ENCODE results near the gene ZNF48.
A peak's percentile ranks its signal among the peaks of the same experiment; 100 is the strongest.

Gene ZNF48

DNA sequence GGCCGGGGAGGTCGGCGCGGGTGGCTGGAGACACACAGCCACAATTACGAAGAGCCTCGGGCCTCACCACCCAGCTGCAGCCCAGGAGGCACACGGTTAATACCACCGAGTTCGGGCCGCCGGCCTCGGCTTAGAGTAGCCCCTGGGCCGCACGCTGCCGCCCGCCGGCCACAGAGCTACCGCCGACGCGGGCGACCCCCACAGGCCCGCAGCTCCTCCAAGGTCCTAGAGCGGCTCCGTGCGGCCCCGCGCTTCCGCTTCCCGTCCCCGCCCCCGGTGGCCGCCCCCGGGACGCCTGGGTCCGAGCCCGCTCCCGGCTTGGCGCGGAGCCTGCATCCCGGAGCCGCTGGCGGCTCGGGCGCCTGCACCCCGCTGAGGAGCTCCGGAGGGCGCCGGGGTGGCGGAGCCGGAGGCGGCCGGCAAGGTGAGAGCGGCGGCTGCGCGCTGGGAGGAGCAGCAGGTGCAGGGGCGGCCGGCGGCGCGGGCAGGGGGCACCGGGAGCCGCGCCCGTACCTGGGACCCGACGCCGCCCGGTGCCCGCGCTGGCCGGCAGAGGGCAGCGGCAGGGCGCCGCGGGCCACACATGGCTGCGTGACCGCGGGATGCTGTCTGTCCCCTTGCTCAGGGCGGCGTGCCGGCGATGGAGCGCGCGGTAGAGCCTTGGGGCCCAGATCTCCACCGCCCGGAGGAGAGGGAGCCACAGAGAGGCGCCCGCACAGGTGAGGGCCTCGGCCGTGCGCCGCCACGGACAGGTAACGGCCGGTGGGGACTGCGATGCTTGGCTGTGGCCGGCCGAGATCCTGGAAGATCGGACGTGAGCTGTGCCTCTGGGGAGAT is at the start of gene ZNF48:
TSS of gene ZNF48 (plus strand) at position 266 of the 837 bp plus-strand sequence. CDS start at position 641, 375 bp downstream.
- peak; percentile 76 for DNase-seq (ENCODE audit: insufficient read length, low spot score)
- no peak for FAIRE-seq

DNA sequence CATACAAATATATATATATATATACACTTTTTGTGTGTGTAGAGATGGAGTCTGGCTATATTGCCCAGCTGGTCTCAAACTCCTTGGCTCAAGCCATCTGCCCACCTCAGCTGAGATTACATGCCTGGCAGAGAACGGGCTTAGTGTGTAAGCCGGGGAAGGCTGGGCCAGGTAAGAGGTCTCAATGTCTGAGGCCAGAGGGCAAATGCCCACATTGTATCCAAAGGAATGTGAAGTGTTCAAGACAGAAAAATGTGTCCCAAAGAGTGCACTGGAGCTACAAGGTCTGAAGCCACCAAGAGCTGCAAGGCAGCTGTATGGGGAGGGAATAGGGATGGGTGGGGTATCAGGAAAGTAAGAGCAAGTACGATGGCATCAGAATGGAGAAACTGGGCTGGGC is 48.9 kb upstream of the ZNF48 start:
- no peak for DNase-seq (ENCODE audit: insufficient read length, low spot score)
- FAIRE-seq, result no peak

GRCh38 chr16:30348113-30348512 is 47.1 kb upstream of the ZNF48 start:
- DNase-seq (ENCODE audit: insufficient read length, low spot score), result no peak
- no peak for FAIRE-seq

DNA sequence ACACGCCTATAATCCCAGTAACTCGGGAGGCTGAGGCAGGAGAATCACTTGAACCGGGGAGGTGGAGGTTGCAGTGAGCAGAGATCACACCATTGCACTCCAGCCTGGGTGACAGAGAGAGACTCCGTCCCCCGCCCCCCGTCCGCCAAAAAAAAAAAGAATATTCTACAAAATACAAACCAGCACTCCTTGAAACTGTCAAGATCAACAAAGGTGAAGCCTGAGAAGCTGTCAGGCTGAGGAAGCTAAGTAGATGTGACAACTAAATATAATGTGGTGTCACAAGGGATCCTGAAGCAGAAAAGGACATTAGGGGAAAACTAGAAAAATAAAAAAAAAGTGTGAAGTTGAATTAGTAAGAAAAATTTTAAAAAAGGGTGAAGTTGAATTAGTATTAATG is 46.3 kb upstream of the ZNF48 start:
- FAIRE-seq (no peak), DNase-seq (ENCODE audit: insufficient read length, low spot score) (no peak)

DNA sequence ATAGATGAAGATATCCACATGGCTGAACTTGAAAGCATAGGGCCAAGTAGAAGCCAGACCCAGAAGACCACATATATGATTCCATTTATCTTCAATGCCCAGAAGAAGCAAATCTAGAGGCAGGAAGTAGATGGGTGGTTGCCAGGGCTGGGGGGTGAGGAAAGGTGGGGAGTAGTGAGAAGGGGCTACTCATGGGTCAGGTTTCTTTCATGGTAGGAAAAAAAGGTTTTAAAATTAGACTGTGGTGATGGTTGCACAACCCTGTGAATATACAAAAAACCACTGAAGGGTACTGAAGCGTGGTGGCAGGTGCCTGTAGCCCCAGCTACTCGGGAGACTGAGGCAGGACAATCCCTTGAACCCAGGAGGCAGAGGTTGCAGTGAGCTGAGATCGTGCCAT is 45.5 kb upstream of the ZNF48 start:
- FAIRE-seq (peak; percentile 88), DNase-seq (ENCODE audit: insufficient read length, low spot score) (no peak)

DNA sequence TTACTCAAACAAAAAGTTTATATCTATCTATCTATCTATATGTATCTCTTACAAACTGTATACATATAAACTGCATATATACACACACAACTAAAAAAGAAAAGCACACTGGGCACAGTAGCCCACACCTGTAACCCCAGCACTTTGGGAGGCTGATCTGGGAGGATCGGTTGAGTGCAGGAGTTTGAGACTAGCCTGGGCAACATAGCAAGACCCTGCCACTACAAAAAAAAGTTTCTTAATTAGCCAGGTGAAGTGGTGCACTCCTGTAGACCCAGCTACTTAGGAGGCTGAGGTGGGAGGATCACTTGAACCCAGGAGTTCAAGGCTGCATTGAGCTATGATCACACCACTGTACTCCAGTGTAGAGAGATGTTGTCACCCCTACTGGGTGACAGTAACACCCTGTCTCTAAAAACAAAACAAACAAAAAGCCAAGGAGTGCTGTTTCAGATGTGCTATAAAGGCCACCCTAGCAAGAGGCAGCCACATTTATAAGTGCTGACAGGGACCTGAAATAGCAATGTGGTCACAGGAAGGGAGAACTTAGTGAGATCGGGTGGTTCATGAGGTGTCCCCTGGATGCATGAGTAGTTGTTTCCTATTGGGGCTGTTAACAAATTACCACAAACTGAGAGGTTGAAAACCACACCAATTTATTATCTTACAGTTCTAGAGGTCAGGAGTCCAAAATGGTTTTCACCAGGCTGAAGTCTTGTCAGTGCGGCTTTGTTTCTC is 44.9 kb upstream of the ZNF48 start:
- peak; percentile 70 for DNase-seq (ENCODE audit: insufficient read length, low spot score)
- FAIRE-seq, result peak; percentile 100

DNA sequence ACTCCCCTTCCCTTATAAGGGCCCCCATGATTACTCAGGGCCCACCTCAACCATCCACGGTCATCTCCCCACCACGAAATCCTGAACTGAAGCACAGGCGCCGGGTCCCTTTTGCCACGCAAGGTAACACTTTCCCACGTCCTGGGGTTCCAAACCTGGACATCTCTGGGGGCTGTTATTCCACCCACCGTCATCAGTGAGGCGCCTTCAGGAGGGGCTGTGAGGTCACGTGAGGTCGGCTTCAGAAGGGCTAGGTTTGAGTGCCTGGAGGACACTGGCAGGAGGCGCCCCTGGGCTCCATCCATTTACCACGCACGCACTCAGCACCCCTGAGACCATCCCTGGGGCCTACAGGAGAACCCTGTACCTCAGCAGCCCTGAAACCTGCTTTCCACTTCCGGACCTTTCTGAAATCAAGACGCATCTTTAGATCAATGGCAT is 44.2 kb upstream of the ZNF48 start:
- FAIRE-seq (no peak), DNase-seq (ENCODE audit: insufficient read length, low spot score) (no peak)

- no peak for DNase-seq (ENCODE audit: insufficient read length, low spot score)
- FAIRE-seq, result no peak
These were observed 43.4 kb upstream of the ZNF48 start for GRCh38 chr16:30351586-30352419.

DNA sequence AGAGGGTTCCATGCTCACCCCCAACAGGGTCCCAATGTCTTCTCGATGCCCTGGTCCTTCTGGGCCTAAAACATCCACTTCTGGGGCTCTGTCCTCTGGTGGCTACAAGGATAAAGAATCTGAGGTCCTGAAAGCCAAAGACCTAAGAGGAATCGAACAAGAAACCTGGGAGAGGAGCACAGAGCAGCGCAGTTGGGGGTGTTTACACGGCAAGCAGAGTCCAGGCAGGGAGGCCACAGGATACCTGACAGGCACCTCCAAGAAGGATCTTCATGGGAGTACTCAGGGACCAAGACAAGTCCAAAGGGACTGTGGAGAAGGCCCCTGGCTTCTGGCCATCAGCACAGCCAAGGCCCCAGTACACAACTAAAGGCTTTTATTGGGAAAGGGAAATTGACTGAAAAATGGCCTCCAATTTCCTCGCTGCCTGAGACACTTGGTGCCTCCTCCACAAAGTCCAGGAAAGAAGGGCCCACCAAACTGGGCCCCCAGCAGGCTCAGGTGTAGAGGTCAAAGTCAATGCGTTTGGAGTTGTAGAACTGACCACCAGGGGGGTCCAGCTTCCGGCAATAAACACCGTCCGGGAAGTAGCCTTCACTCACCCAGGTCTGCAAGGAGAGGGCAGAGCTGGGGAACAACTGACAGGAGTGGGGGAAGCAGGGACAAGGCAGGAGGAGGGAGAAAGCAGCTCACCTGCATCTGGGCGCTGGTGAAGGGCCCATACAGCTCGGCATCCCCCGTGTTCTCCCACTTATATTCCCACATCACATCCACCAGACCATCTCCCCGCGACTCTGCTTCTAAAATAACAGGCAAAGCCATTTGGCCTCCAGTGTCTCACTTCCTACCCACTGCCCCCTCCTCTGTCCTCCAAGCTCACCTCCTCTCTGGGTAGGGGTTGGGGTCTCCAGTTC is 42.5 kb upstream of the ZNF48 start:
- DNase-seq (ENCODE audit: insufficient read length, low spot score) (no peak), FAIRE-seq (no peak)

DNA sequence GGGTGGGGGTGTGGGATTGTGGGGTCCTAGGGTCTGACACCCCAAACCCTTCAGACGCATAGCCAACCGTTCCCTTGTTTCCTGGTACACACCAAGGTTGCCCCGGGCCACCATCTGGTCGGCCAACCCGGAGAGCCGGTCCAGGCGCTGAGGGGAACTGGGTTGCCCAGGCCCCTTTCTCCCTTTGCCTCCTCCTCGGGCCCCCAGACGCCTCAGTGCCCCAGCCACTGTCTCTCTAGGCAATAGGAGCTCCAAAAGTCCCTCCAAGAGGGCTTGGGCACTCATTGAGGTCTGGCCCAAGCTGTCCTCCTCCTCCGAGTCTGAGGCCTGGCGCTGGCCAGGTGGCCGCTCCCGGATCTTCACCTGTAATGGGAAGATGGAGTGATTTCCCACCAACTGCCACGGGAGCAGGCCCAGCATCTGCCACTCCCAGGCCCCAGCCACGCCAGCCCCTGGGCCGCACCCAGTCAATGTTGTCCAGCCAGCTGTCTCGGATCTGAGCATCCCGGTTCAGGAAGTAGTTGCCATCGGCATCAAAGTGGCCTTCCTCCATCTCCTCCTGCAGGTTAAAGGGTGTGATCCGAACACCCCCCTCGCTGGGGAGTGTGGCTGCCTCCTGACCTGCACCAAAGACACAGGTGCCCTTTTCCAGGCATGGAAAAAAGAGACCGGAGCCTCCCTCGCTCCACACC is 41.6 kb upstream of the ZNF48 start:
- no peak for DNase-seq (ENCODE audit: insufficient read length, low spot score)
- no peak for FAIRE-seq

GRCh38 chr16:30354423-30355143 is 40.6 kb upstream of the ZNF48 start:
- peak; percentile 35 for FAIRE-seq
- no peak for DNase-seq (ENCODE audit: insufficient read length, low spot score)

- peak; percentile 97 for FAIRE-seq
- DNase-seq (ENCODE audit: insufficient read length, low spot score), result peak; percentile 92
These were observed 39.9 kb upstream of the ZNF48 start, which contains the start of gene CD2BP2 for GRCh38 chr16:30355144-30355953. CD2BP2 (minus strand) TSS chr16:30355308; CDS start chr16:30354681, 627 bp downstream.

DNA sequence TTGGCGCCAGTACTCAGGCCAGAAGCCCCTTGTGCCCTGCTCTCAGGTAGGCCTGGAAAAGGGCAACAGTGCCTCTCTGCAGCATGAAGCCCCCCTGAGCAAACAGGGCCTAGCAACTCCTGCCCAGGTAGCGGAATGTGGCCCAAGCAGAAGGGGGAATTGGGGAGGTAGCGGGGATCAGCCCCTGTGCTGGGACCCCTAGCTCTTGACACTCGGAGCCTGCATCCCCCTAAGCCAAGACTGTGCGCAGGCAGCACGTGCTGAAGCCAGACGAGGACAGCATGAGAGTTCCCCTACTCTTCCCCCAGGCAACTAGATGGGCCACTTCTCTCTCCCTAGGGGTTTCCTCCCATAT is 39.3 kb upstream of the ZNF48 start:
- DNase-seq (ENCODE audit: insufficient read length, low spot score), result no peak
- FAIRE-seq, result no peak

DNA sequence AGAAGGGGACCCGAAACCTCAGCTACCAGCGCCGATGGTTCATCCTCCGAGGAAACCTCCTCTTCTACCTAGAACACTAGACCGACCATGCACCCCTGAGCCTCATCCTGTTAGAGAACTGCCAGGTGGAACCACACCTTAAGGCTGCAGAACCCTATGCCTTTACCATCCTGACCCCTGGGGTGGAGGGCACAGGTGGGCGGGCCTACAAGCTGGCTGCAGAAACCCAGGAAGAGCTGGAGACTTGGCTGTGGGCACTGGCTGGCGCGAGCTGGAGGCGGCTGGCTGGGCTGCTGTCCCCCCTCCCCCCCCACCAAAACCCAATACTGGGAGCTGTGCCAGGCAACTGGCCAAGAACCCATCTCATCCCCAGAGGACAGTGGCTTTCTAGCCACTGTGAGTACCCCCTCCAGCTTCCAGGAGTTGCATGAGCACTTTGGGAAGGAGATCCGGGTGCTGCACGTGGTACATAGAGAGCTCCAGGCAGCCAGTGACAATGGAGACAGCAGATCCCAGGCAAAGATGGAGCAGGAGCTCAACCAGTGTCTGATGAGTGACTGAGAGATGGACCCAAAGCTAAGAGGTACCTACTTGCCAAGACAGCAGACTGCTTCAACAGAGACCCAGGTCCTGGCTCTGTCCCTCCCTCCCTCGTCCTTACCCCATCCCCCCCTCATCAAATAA is 38.7 kb upstream of the ZNF48 start:
- DNase-seq (ENCODE audit: insufficient read length, low spot score) (no peak), FAIRE-seq (no peak)

DNA sequence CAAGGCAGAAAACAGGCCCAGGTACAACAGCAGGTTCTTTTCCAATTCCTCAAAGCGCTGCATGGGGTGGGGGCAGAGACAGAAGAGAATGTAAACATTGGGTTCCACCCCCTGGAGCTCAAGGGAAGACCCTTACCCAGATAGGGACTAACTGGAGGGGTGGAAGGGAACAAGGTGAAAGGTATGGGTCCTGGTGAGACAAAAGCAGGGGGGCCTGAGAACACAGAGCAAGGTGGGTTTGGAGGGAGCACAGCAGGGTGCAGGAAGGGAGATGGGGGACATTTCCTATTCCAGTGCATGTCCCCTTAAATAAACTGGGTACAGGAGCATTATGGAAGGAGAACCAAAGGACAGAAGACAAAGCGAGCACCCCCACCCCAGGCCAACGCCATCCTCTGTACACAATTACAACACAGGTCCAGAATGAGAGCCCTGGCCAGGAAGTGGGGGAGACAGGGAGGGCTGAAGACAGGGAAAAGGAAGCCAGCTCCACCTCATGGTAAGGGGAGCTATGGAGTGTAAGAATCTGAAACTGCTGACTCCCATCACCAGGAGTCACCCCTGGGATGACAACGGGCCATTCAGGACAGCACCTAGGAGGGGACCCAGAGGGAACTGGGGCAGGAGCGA is 38.0 kb upstream of the ZNF48 start:
- DNase-seq (ENCODE audit: insufficient read length, low spot score) (no peak), FAIRE-seq (no peak)

- no peak for FAIRE-seq
These were observed 37.3 kb upstream of the ZNF48 start for GRCh38 chr16:30357715-30358576.

More at GRCh38 chr16:30357715-30358576, 37.3 kb upstream of the ZNF48 start:
- DNase-seq (ENCODE audit: insufficient read length, low spot score), result no peak
